HCT116 (cell line): ENCODE measurements around the gene FHL2.

Experiments
- CBX3 ChIP-seq: IDR thresholded peaks from 2 replicates; pipeline ENCODE4 v1.6.1; 2012; ENCODE audit warnings: low read depth
- CEBPB ChIP-seq: IDR thresholded peaks from 2 replicates; pipeline ENCODE4 v1.6.1; 2012; ENCODE audit warnings: low read depth
- ELF1 ChIP-seq: IDR thresholded peaks from 2 replicates; pipeline ENCODE4 v1.6.1; 2012; ENCODE audit warnings: low read depth, borderline replicate concordance
- EZH2 ChIP-seq: fragments of 200-600 bp; sonication (generic); IDR thresholded peaks from 2 replicates; pipeline ENCODE4 v1.6.1; 2017; ENCODE audit warnings: antibody characterized with exemption, mixed run types
- POLR2A ChIP-seq: IDR thresholded peaks from 2 replicates; pipeline ENCODE4 v1.7.0; 2011; ENCODE audit warnings: borderline replicate concordance; ENCODE audit not compliant: insufficient read depth, insufficient read length; ENCODE audit errors: extremely low read depth
- POLR2AphosphoS5 ChIP-seq: IDR thresholded peaks from 2 replicates; pipeline ENCODE4 v1.6.1; 2011; ENCODE audit warnings: mild to moderate bottlenecking, low read depth, low read length, moderate library complexity
- RAD21 ChIP-seq: IDR thresholded peaks from 2 replicates; pipeline ENCODE4 v1.6.1; 2012; ENCODE audit warnings: low read depth, mild to moderate bottlenecking
- ZNF274 ChIP-seq: fragments of 200-500 bp; sonication (Bioruptor generic); IDR thresholded peaks from 2 replicates; pipeline ENCODE4 v1.6.1; 2014; ENCODE audit warnings: mild to moderate bottlenecking, low read depth, low read length, inconsistent platforms
- TF ChIP-seq, protein P1 (sequence below): IDR thresholded peaks from 2 replicates; pipeline ENCODE4 v1.6.1; 2012; ENCODE audit warnings: low read depth
- TF ChIP-seq, protein P2 (sequence below), 3 experiments: fragments of 200-600 bp in 1 of 3; sonication (generic) in 1 of 3; IDR thresholded peaks in 2 of 3; conservative IDR thresholded peaks in 1 of 3; 2 replicates each; pipeline ENCODE4 v1.5.1; 2012 to 2017; ENCODE audit warnings: low read depth in 2 of 3, low read length in 2 of 3, antibody characterized with exemption in 1 of 3, borderline replicate concordance in 1 of 3, control low read depth in 1 of 3, mild to moderate bottlenecking in 1 of 3, mixed read lengths in 1 of 3, mixed run types in 1 of 3, moderate library complexity in 1 of 3; ENCODE audit not compliant: insufficient read depth in 1 of 3
- TF ChIP-seq, protein P3 (sequence below): IDR thresholded peaks from 2 replicates; pipeline ENCODE4 v1.6.1; 2012
- TF ChIP-seq, protein P4 (sequence below): IDR thresholded peaks from 2 replicates; pipeline ENCODE4 v1.6.1; 2012

DNA sequence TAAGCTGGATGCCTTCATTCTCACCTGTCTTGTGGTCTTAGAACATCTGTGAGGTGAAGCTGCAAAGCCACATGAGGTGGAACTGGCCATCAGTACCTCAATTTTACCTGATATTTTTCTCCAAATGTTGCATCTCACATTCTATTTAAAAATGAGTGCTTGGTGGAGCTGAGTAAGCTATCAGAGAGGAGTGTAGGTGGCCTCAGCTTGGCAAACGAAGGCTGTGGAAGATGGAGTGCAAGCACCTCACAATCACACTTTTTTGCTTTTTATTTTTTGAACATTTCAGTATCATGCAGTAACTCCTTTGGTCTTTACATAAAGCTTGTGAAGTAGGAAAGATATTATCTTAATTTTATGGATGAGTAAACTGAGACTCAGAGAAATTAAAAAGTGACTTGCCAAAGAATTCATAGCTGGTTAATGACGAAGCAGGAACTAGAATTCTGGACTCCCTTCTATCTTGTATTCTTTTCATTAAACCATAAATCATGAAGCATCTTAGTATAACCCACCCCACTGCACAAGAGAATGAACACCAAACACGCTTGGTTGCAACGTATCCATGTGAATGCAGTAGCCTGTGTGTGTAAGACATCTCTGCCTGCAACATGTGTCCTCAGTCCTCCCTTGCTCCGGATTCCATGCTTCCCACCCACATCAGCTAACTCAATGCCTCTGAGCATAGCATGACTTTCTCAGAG is 34.3 kb downstream of the FHL2 start:
- no peak for TF ChIP-seq EZH2
- no peak for TF ChIP-seq POLR2A
- TF ChIP-seq, protein P1, sequence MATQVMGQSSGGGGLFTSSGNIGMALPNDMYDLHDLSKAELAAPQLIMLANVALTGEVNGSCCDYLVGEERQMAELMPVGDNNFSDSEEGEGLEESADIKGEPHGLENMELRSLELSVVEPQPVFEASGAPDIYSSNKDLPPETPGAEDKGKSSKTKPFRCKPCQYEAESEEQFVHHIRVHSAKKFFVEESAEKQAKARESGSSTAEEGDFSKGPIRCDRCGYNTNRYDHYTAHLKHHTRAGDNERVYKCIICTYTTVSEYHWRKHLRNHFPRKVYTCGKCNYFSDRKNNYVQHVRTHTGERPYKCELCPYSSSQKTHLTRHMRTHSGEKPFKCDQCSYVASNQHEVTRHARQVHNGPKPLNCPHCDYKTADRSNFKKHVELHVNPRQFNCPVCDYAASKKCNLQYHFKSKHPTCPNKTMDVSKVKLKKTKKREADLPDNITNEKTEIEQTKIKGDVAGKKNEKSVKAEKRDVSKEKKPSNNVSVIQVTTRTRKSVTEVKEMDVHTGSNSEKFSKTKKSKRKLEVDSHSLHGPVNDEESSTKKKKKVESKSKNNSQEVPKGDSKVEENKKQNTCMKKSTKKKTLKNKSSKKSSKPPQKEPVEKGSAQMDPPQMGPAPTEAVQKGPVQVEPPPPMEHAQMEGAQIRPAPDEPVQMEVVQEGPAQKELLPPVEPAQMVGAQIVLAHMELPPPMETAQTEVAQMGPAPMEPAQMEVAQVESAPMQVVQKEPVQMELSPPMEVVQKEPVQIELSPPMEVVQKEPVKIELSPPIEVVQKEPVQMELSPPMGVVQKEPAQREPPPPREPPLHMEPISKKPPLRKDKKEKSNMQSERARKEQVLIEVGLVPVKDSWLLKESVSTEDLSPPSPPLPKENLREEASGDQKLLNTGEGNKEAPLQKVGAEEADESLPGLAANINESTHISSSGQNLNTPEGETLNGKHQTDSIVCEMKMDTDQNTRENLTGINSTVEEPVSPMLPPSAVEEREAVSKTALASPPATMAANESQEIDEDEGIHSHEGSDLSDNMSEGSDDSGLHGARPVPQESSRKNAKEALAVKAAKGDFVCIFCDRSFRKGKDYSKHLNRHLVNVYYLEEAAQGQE: no peak
- TF ChIP-seq, protein P2, sequence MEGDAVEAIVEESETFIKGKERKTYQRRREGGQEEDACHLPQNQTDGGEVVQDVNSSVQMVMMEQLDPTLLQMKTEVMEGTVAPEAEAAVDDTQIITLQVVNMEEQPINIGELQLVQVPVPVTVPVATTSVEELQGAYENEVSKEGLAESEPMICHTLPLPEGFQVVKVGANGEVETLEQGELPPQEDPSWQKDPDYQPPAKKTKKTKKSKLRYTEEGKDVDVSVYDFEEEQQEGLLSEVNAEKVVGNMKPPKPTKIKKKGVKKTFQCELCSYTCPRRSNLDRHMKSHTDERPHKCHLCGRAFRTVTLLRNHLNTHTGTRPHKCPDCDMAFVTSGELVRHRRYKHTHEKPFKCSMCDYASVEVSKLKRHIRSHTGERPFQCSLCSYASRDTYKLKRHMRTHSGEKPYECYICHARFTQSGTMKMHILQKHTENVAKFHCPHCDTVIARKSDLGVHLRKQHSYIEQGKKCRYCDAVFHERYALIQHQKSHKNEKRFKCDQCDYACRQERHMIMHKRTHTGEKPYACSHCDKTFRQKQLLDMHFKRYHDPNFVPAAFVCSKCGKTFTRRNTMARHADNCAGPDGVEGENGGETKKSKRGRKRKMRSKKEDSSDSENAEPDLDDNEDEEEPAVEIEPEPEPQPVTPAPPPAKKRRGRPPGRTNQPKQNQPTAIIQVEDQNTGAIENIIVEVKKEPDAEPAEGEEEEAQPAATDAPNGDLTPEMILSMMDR (IDR thresholded peaks at IDR 0.05 in 2 of 3, conservative IDR thresholded peaks at IDR 0.05 in 1 of 3; ENCODE audit: borderline replicate concordance in 1 of 3, insufficient read depth in 1 of 3, low read depth in 2 of 3, low read length in 2 of 3): no peak
- TF ChIP-seq CEBPB: no peak
- TF ChIP-seq CBX3: no peak
- no peak for TF ChIP-seq POLR2AphosphoS5
- no peak for TF ChIP-seq ZNF274
- TF ChIP-seq, protein P3, sequence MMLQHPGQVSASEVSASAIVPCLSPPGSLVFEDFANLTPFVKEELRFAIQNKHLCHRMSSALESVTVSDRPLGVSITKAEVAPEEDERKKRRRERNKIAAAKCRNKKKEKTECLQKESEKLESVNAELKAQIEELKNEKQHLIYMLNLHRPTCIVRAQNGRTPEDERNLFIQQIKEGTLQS: no peak
- TF ChIP-seq RAD21: no peak
- TF ChIP-seq, protein P4, sequence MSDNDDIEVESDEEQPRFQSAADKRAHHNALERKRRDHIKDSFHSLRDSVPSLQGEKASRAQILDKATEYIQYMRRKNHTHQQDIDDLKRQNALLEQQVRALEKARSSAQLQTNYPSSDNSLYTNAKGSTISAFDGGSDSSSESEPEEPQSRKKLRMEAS: no peak
- TF ChIP-seq ELF1: no peak
